PC-3 (cell line): ENCODE data around the gene KSR2. TPM values are rescaled to one million over a fixed set of nuclear protein-coding genes. Genes with fewer than 3 reads are reported as not detected.
"Not testable (repeated sequence)": the region's sequence is repeated elsewhere in the genome, so short reads cannot be mapped to it uniquely, and the experiment has no call there.

Source experiments
- ATAC-seq: fragments of 200-7000 bp; cut with Tn5 transposase; 2 replicates; pipeline ENCODE4 v1.9.1; 2020; ENCODE audit warnings: mild to moderate bottlenecking, moderate library complexity
- BruUV-seq: library from RNA; stranded (reverse); fragments of 400-500 nt; replicated peaks from 2 replicates; lab custom pipeline; 2021; lab: Mats Ljungman, UMichigan
- CTCF ChIA-PET: fragments of 300-600 bp; sonication (Branson Sonifier 250); formaldehyde crosslinking; loops from one replicate; lab custom pipeline; 2022; ENCODE audit warnings: antibody characterized with exemption; lab: Charles Lee
- POLR2A ChIA-PET: fragments of 300-600 bp; sonication (Branson Sonifier 250); formaldehyde crosslinking; loops from one replicate; lab custom pipeline; 2022; ENCODE audit warnings: antibody characterized with exemption; ENCODE audit not compliant: unreplicated experiment; lab: Charles Lee
- DNase-seq: peaks from one replicate; pipeline ENCODE4 v3.0.0-alpha.2; 2015
- H2AFZ ChIP-seq: fragments of 300-600 bp; sonication (generic); 2 replicates; pipeline ENCODE4 v1.6.0; 2016; ENCODE audit warnings: antibody characterized with exemption, low read length
- H3F3A ChIP-seq: fragments of 300-600 bp; sonication (generic); one replicate; pipeline ENCODE4 v1.6.0; 2017; ENCODE audit warnings: antibody characterized with exemption, low read length, control low read depth, mild to moderate bottlenecking; ENCODE audit not compliant: unreplicated experiment
- H3K27ac ChIP-seq: fragments of 300-600 bp; sonication (generic); 2 replicates; pipeline ENCODE4 v1.5.1; 2016; ENCODE audit warnings: mild to moderate bottlenecking, low read length
- H3K27me3 ChIP-seq: fragments of 300-600 bp; sonication (generic); 2 replicates; pipeline ENCODE4 v1.6.1; 2016; ENCODE audit warnings: low read length, mixed read lengths
- H3K36me3 ChIP-seq: fragments of 300-600 bp; sonication (generic); 2 replicates; pipeline ENCODE4 v1.6.1; 2016; ENCODE audit warnings: low read depth, mixed run types, low read length, mixed read lengths
- H3K4me1 ChIP-seq: fragments of 300-600 bp; sonication (generic); 2 replicates; pipeline ENCODE4 v1.5.1; 2016; ENCODE audit warnings: low read length; ENCODE audit not compliant: insufficient read depth
- H3K4me2 ChIP-seq: fragments of 300-600 bp; sonication (generic); 2 replicates; pipeline ENCODE4 v1.6.0; 2016; ENCODE audit warnings: low read length
- H3K4me3 ChIP-seq: fragments of 300-600 bp; sonication (generic); 2 replicates; pipeline ENCODE4 v1.5.1; 2016; ENCODE audit warnings: mild to moderate bottlenecking, low read length, mixed read lengths
- H3K79me2 ChIP-seq: fragments of 300-600 bp; sonication (generic); 2 replicates; pipeline ENCODE4 v1.6.1; 2017; ENCODE audit warnings: low read length, mixed read lengths
- H3K9ac ChIP-seq: fragments of 300-600 bp; sonication (generic); 2 replicates; pipeline ENCODE4 v1.6.0; 2016; ENCODE audit warnings: mild to moderate bottlenecking, low read length
- H3K9me2 ChIP-seq: fragments of 300-600 bp; sonication (generic); replicated peaks from 2 replicates; pipeline ENCODE4 v1.6.1; 2016; ENCODE audit warnings: mixed run types, low read length, mixed read lengths
- H3K9me3 ChIP-seq: fragments of 300-600 bp; sonication (generic); 2 replicates; pipeline ENCODE4 v1.6.1; 2016; ENCODE audit warnings: low read length, mixed read lengths
- H4K20me1 ChIP-seq: fragments of 300-600 bp; sonication (generic); 2 replicates; pipeline ENCODE4 v1.6.1; 2016; ENCODE audit warnings: low read length, mixed read lengths
- EZH2 ChIP-seq: fragments of 300-600 bp; sonication (generic); IDR thresholded peaks from one replicate; pipeline ENCODE4 v1.6.1; 2017; ENCODE audit warnings: antibody characterized with exemption, mild to moderate bottlenecking, low read length; ENCODE audit not compliant: unreplicated experiment
- EZH2phosphoT487 ChIP-seq: fragments of 300-600 bp; sonication (generic); IDR thresholded peaks from 2 replicates; pipeline ENCODE4 v1.6.1; 2018; ENCODE audit warnings: mild to moderate bottlenecking, antibody characterized with exemption, low read length, borderline replicate concordance
- intact Hi-C: fragments of 100-400 bp; cut with micrococcal nuclease; formaldehyde crosslinking; loops from 2 replicates; pipeline ENCODE4 v1.9.0; 2023
- total RNA-seq: library from RNA; depleted of rRNA; stranded (reverse); fragments of >200 nt; gene quantifications from 2 replicates; pipeline ENCODE4 v1.2.3, GENCODE V29; 2014
- TF ChIP-seq, protein P1 (sequence below): fragments of 300-600 bp; sonication (generic); conservative IDR thresholded peaks from 2 replicates; pipeline ENCODE4 v1.5.1; 2017; ENCODE audit warnings: antibody characterized with exemption, low read depth, mild to moderate bottlenecking, low read length

Gene KSR2
- total RNA-seq, 1 experiment from 2014 or later, result 0.80 TPM

- Histone ChIP-seq H3F3A (no peaks in the 10 kb centered on the region), H4K20me1 (no peaks in the 10 kb centered on the region), H3K4me1 (peaks cover 5% of the 10 kb centered on the region), H3K9ac (no peak overlapping the region), H3K27me3 (no peaks in the 10 kb centered on the region), H3K79me2 (no peaks in the 10 kb centered on the region), H3K9me3 (no peaks in the 10 kb centered on the region), H3K4me3 (no peak overlapping the region), H3K9me2 (no peaks in the 10 kb centered on the region), H2AFZ (no peak overlapping the region), H3K27ac (no peak overlapping the region), H3K36me3 (no peaks in the 10 kb centered on the region), H3K4me2 (no peak overlapping the region)
- ChIA-PET CTCF (no interaction called here), POLR2A (no interaction called here)
- intact Hi-C loops, result no loop called here
- BruUV-seq, result no TSS peak
- DNase-seq (no peak), ATAC-seq (no peak)
- TF ChIP-seq EZH2, result no peak
These were observed 42.6 kb upstream of the KSR2 start for GRCh38 chr12:118011377-118011776.

GRCh38 chr12:118010903-118011302 is 42.1 kb upstream of the KSR2 start:
- intact Hi-C loops, result no loop called here
- POLR2A ChIA-PET, result no interaction called here

DNA sequence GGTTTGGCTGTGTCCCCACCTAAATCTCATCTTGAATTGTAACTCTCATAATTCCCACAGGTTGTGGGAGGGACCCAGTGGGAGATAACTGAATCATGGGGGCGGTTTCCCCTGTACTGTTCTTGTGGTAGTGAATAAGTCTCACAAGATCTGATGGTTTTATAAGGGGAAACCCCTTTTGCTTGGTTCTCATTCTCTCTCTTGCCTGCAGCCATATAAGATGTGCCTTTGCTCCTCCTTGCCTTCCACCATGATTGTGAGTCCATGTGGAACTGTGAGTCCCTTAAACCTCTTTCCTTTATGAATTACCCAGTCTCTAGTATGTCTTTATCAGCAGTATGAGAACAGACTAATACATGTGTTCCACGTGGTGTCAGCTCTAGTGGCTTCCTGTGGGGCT is 31.0 kb upstream of the KSR2 start:
- POLR2A ChIA-PET, H3K4me2 ChIP-seq, H3K79me2 ChIP-seq, H3K9me3 ChIP-seq, H3K9ac ChIP-seq, BruUV-seq, H3K4me3 ChIP-seq, ATAC-seq, H3K27ac ChIP-seq, CTCF ChIA-PET, H3K27me3 ChIP-seq, H3K9me2 ChIP-seq, H3K4me1 ChIP-seq, H4K20me1 ChIP-seq, H3K36me3 ChIP-seq, intact Hi-C loops, DNase-seq, H3F3A ChIP-seq: not testable (repeated sequence)
- H2AFZ ChIP-seq, result peak overlapping the region; percentile 3; the same call in 1 of the 2 replicates

More at GRCh38 chr12:118010903-118011302, 42.1 kb upstream of the KSR2 start:
- ATAC-seq (no peak), DNase-seq (no peak)
- no peaks in the 10 kb centered on the region for H3K36me3 ChIP-seq
- no peaks in the 10 kb centered on the region for H3F3A ChIP-seq
- no peak overlapping the region for H3K4me3 ChIP-seq
- TF ChIP-seq, protein P1, sequence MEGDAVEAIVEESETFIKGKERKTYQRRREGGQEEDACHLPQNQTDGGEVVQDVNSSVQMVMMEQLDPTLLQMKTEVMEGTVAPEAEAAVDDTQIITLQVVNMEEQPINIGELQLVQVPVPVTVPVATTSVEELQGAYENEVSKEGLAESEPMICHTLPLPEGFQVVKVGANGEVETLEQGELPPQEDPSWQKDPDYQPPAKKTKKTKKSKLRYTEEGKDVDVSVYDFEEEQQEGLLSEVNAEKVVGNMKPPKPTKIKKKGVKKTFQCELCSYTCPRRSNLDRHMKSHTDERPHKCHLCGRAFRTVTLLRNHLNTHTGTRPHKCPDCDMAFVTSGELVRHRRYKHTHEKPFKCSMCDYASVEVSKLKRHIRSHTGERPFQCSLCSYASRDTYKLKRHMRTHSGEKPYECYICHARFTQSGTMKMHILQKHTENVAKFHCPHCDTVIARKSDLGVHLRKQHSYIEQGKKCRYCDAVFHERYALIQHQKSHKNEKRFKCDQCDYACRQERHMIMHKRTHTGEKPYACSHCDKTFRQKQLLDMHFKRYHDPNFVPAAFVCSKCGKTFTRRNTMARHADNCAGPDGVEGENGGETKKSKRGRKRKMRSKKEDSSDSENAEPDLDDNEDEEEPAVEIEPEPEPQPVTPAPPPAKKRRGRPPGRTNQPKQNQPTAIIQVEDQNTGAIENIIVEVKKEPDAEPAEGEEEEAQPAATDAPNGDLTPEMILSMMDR, result no peak
- no peak for TF ChIP-seq EZH2phosphoT487
- TF ChIP-seq EZH2, result no peak
- H3K27ac ChIP-seq, result no peak overlapping the region
- H3K4me1 ChIP-seq, result peaks cover 2% of the 10 kb centered on the region
- H3K9ac ChIP-seq, result no peak overlapping the region
- H3K9me3 ChIP-seq, result no peaks in the 10 kb centered on the region
- H2AFZ ChIP-seq, result no peak overlapping the region
- no peaks in the 10 kb centered on the region for H3K27me3 ChIP-seq
- CTCF ChIA-PET, result no interaction called here
- no TSS peak for BruUV-seq
- no peaks in the 10 kb centered on the region for H4K20me1 ChIP-seq
- no peaks in the 10 kb centered on the region for H3K9me2 ChIP-seq
- no peaks in the 10 kb centered on the region for H3K79me2 ChIP-seq
- no peak overlapping the region for H3K4me2 ChIP-seq

DNA sequence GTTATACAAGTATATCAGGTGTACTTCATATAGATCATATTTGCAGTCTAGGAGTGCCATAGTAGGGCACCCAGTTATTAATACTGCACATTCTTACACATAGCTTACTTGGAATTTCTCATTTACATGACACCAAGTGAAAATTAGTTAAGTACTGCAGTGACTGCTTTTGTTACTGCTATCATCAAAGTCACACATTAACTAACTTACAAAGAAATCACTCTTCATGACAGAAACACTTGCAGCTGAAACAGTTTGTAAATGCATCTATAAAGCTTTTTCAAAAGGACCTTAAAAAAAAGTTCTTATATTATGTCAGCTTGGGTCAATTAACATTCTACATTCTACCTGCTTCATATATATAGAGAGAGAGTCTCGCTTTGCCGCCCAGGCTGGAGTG is 29.9 kb upstream of the KSR2 start:
- Histone ChIP-seq H3K79me2 (no peaks in the 10 kb centered on the region), H3K9me3 (no peaks in the 10 kb centered on the region), H3K4me1 (no peaks in the 10 kb centered on the region), H3K9me2 (no peaks in the 10 kb centered on the region), H2AFZ (no peak overlapping the region), H3K4me3 (no peak overlapping the region), H3K9ac (no peak overlapping the region), H3K4me2 (no peak overlapping the region), H3F3A (no peaks in the 10 kb centered on the region), H4K20me1 (no peaks in the 10 kb centered on the region), H3K27ac (no peak overlapping the region), H3K36me3 (no peaks in the 10 kb centered on the region), H3K27me3 (no peaks in the 10 kb centered on the region)
- DNase-seq (no peak), ATAC-seq (no peak)
- TF ChIP-seq EZH2phosphoT487, result no peak
- no TSS peak for BruUV-seq
- ChIA-PET CTCF (no interaction called here), POLR2A (interaction anchor here (0.7 kb wide), 1 partner anchor 42 kb away, joined by 4 read pairs; no protein-coding TSS in a partner anchor)
- intact Hi-C loops, result no loop called here
